Measurements from ENCODE around the gene PLK3.
"Not testable (repeated sequence)": the region's sequence is repeated elsewhere in the genome, so short reads cannot be mapped to it uniquely, and the experiment has no call there.

- TF ChIP-seq, protein P1, sequence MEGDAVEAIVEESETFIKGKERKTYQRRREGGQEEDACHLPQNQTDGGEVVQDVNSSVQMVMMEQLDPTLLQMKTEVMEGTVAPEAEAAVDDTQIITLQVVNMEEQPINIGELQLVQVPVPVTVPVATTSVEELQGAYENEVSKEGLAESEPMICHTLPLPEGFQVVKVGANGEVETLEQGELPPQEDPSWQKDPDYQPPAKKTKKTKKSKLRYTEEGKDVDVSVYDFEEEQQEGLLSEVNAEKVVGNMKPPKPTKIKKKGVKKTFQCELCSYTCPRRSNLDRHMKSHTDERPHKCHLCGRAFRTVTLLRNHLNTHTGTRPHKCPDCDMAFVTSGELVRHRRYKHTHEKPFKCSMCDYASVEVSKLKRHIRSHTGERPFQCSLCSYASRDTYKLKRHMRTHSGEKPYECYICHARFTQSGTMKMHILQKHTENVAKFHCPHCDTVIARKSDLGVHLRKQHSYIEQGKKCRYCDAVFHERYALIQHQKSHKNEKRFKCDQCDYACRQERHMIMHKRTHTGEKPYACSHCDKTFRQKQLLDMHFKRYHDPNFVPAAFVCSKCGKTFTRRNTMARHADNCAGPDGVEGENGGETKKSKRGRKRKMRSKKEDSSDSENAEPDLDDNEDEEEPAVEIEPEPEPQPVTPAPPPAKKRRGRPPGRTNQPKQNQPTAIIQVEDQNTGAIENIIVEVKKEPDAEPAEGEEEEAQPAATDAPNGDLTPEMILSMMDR (IDR thresholded peaks at IDR 0.05): not testable (repeated sequence)
- not testable (repeated sequence) for TF ChIP-seq POLR2A (IDR thresholded peaks at IDR 0.05)
Observed at GRCh38 chr1:44815926-44816325, 15.7 kb downstream of the PLK3 start.
